ENCODE results near the gene EXOC6.

Gene EXOC6

GRCh38 chr10:93103953-93104352 lies 255.6 kb downstream of the EXOC6 start:
- H3K36me3 ChIP-seq = no peaks in the 10 kb centered on the region
- H3K4me3 ChIP-seq (ENCODE audit: low read depth, low read length) = no peak overlapping the region
- H3K9me3 ChIP-seq = no peaks in the 10 kb centered on the region
- no peak for DNase-seq
- H3K27me3 ChIP-seq = no peaks in the 10 kb centered on the region
- TF ChIP-seq CTCF (IDR thresholded peaks at IDR 0.05; ENCODE audit: low read depth, low read length) = no peak
- no peaks in the 10 kb centered on the region for H3K4me1 ChIP-seq

GRCh38 chr10:93106631-93107072 lies 258.3 kb downstream of the EXOC6 start:
- H3K27me3 ChIP-seq = no peaks in the 10 kb centered on the region
- H3K4me1 ChIP-seq = no peaks in the 10 kb centered on the region
- H3K36me3 ChIP-seq = no peaks in the 10 kb centered on the region
- TF ChIP-seq CTCF (IDR thresholded peaks at IDR 0.05; ENCODE audit: low read depth, low read length) = no peak
- H3K9me3 ChIP-seq = no peaks in the 10 kb centered on the region
- no peak for DNase-seq
- H3K4me3 ChIP-seq (ENCODE audit: low read depth, low read length) = no peak overlapping the region
